Parathyroid adenoma (tissue), 2 donors: ENCODE measurements around the gene TPM4.

Experiments used
- H2AFZ ChIP-seq: fragments of 300-600 bp; sonication (generic); one replicate; pipeline ENCODE4 v1.7.0; 2017; ENCODE audit warnings: antibody characterized with exemption, mild to moderate bottlenecking
- H3K27ac ChIP-seq: fragments of 300-600 bp; sonication (generic); one replicate; pipeline ENCODE4 v1.7.0; 2017
- H3K27me3 ChIP-seq: fragments of 300-600 bp; sonication (generic); one replicate; pipeline ENCODE4 v1.7.0; 2017; ENCODE audit warnings: low read length; ENCODE audit not compliant: control insufficient read depth, insufficient read depth
- H3K36me3 ChIP-seq: fragments of 300-600 bp; sonication (generic); one replicate; pipeline ENCODE4 v1.7.0; 2017; ENCODE audit warnings: low read length; ENCODE audit not compliant: control insufficient read depth, insufficient read depth
- H3K4me1 ChIP-seq: fragments of 300-600 bp; sonication (generic); one replicate; pipeline ENCODE4 v1.7.0; 2017; ENCODE audit warnings: control low read depth
- H3K4me2 ChIP-seq: fragments of 300-600 bp; sonication (generic); one replicate; pipeline ENCODE4 v1.7.0; 2017; ENCODE audit warnings: low read length
- H3K4me3 ChIP-seq: fragments of 300-600 bp; sonication (generic); one replicate; pipeline ENCODE4 v1.7.0; 2017; ENCODE audit warnings: low read depth, low read length
- H3K79me2 ChIP-seq: fragments of 300-600 bp; sonication (generic); one replicate; pipeline ENCODE4 v1.7.0; 2017; ENCODE audit warnings: control low read depth
- H3K9ac ChIP-seq: fragments of 300-600 bp; sonication (generic); one replicate; pipeline ENCODE4 v1.7.0; 2017; ENCODE audit warnings: mild to moderate bottlenecking
- H3K9me3 ChIP-seq: fragments of 300-600 bp; sonication (generic); one replicate; pipeline ENCODE4 v1.7.0; 2017; ENCODE audit warnings: low read length; ENCODE audit not compliant: control insufficient read depth
- TF ChIP-seq, protein P1 (sequence below): fragments of 300-600 bp; sonication (generic); IDR thresholded peaks from one replicate; pipeline ENCODE4 v1.7.0; 2017; ENCODE audit warnings: antibody characterized with exemption, mild to moderate bottlenecking
- donor health status: primary hyperparathyroidism.

The TPM4 gene

DNA sequence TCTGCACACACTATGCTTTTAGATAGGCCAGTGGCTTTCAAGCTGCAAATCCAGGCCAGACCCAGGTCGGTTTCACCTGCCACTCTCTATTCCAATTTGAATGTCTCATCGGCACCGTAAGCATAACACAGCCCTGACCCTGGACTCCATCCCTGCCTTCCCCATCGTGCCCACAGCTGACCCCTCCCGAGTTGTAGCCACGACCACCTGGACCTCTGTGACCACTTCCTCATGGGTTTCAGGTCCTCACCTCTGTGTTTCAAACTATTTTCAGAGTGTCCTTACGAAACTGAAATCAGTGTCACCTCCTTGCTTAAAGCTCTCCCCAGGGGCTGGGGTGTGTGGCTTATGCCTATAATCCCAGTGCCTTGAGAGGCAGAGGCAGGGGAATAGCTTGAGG, 58.2 kb downstream of the TPM4 start:
- Histone ChIP-seq H3K4me1 (no peaks in the 10 kb centered on the region), H3K36me3 (no peaks in the 10 kb centered on the region), H3K79me2 (no peaks in the 10 kb centered on the region), H3K27ac (no peak overlapping the region), H2AFZ (no peak overlapping the region), H3K27me3 (no peaks in the 10 kb centered on the region), H3K4me2 (no peak overlapping the region), H3K9ac (no peak overlapping the region), H3K9me3 (no peaks in the 10 kb centered on the region), H3K4me3 (no peak overlapping the region)
- TF ChIP-seq, protein P1, sequence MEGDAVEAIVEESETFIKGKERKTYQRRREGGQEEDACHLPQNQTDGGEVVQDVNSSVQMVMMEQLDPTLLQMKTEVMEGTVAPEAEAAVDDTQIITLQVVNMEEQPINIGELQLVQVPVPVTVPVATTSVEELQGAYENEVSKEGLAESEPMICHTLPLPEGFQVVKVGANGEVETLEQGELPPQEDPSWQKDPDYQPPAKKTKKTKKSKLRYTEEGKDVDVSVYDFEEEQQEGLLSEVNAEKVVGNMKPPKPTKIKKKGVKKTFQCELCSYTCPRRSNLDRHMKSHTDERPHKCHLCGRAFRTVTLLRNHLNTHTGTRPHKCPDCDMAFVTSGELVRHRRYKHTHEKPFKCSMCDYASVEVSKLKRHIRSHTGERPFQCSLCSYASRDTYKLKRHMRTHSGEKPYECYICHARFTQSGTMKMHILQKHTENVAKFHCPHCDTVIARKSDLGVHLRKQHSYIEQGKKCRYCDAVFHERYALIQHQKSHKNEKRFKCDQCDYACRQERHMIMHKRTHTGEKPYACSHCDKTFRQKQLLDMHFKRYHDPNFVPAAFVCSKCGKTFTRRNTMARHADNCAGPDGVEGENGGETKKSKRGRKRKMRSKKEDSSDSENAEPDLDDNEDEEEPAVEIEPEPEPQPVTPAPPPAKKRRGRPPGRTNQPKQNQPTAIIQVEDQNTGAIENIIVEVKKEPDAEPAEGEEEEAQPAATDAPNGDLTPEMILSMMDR, result no peak

DNA sequence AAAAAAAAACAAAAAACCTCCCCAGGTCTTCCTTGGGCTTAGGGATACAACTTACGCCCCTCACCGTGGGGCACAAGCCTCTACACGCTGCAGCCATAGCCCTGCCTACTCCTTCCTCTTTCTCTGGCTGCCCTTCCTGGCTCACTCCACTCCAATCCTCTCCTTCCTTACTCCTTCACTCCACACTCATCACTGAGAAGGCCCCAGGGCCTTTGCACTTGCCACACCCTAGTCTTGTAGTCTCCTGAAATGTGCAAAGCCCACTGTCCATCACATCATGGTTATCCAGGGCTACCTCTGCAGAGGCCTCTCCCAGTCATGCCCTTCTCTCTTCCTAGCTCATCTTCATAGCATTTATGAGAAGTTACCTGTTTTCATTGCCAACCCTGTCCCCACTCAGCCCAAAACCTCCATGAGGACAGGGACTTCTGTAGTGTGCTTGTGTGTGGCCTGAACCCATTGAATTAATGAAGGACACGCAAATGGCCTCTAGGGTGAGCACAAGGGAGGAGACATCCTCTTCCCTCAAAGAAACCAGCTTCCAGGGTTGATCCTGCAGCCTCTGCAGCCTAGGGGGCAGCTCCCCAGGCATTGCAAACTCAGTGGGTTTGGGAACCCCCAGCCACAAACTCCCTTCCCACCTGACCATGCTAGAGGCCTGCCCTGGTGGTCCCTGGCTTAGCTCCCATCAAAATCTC, 59.3 kb downstream of the TPM4 start:
- Histone ChIP-seq H3K4me1 (no peaks in the 10 kb centered on the region), H3K9me3 (no peaks in the 10 kb centered on the region), H3K4me2 (no peak overlapping the region), H3K27ac (no peak overlapping the region), H3K27me3 (no peaks in the 10 kb centered on the region), H3K36me3 (no peaks in the 10 kb centered on the region), H3K79me2 (no peaks in the 10 kb centered on the region), H3K9ac (no peak overlapping the region), H2AFZ (no peak overlapping the region), H3K4me3 (no peak overlapping the region)
- TF ChIP-seq, protein P1, result no peak

DNA sequence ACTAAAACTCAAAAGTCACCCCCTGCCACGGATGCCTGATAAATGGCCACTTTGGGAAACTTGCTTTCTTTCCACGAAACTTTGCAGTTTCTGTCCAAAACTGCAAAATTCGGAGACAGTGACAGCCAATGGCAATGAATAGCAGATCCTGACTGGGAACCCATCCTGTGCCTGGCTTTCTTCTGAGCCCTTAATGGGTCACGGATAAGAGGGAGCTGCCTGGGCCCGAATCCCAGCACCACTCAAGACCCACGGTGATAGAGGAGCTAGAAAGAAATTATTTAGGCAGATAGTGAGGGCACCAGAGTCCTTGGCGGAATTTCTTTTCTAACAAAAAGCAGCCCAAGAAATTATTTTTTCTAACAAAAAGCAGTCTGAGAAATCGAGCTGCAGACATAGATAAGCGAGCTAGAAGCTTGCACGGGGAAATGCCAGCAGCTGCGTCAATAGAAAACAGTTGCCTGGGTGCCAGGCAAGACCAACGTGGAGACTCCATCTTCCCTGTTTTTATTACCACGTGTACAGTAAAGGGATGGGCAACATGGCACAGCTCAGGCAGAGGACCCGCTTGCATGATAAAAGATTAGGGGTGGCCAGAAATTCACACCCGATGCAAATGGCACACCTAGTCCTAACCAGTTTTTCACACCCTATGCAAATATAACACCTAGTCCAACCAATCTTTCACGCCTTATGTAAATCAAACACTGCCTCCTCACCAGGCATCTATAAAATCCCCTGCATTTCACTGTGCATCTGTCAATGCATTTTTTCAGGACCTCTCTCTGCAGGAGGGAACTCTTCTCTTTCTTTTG, 60.1 kb downstream of the TPM4 start:
- Histone ChIP-seq H3K79me2 (no peaks in the 10 kb centered on the region), H3K9me3 (no peaks in the 10 kb centered on the region), H3K36me3 (no peaks in the 10 kb centered on the region), H3K9ac (no peak overlapping the region), H2AFZ (no peak overlapping the region), H3K4me2 (no peak overlapping the region), H3K27me3 (no peaks in the 10 kb centered on the region), H3K27ac (no peak overlapping the region), H3K4me1 (no peaks in the 10 kb centered on the region), H3K4me3 (no peak overlapping the region)
- TF ChIP-seq, protein P1, result no peak

DNA sequence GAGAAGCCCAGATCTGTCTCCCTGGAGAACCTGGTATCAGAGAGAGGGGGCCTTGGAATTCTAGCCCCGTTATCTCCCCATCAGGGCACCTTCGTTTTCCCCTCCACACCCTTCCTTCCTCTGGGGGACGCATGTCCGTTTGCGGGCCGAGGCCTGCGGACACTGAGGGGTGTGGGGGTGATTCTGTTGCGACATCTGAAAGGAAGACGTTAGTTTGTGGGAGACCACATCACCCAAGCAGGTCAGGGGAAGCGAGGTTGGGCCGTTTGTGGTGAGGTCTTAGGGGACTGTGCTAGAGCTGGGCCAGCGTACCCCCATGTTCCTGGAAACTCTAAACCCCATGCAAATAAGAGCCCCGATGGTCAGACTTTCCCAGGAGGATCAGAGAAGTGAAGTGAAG, 63.5 kb downstream of the TPM4 start:
- Histone ChIP-seq H3K79me2 (no peaks in the 10 kb centered on the region), H3K9ac (no peak overlapping the region), H3K9me3 (no peaks in the 10 kb centered on the region), H3K4me1 (no peaks in the 10 kb centered on the region), H3K27me3 (no peaks in the 10 kb centered on the region), H3K4me2 (no peak overlapping the region), H3K4me3 (no peak overlapping the region), H2AFZ (no peak overlapping the region), H3K36me3 (no peaks in the 10 kb centered on the region), H3K27ac (no peak overlapping the region)
- TF ChIP-seq, protein P1, result no peak
